ENCODE results near the gene GBP1.

The GBP1 gene

GRCh38 chr1:89005286-89006151 is 59.5 kb downstream of the GBP1 start:
- DNase-seq = no peak

Data from activated T-cell treated with anti-CD3 and anti-CD28 coated beads for 4 hours (primary cell).